Fibroblast of skin of back (primary cell): ENCODE results near the gene TSHZ2.

Source experiments
- DNase-seq: peaks from one replicate; pipeline ENCODE4 v3.0.0-alpha.2; 2013

Gene TSHZ2

GRCh38 chr20:53210931-53211330 lies 238.8 kb downstream of the TSHZ2 start:
- no peak for DNase-seq

- peak; percentile 19 for DNase-seq
These were observed 239.9 kb downstream of the TSHZ2 start for GRCh38 chr20:53212018-53212417.

GRCh38 chr20:53214392-53214791 lies 242.2 kb downstream of the TSHZ2 start:
- no peak for DNase-seq

- DNase-seq: no peak
These were observed 243.0 kb downstream of the TSHZ2 start for GRCh38 chr20:53215166-53215565.

- no peak for DNase-seq
These were observed 244.3 kb downstream of the TSHZ2 start for GRCh38 chr20:53216478-53216855.

- peak; percentile 22 for DNase-seq
These were observed 244.9 kb downstream of the TSHZ2 start for GRCh38 chr20:53216856-53217576.

- no peak for DNase-seq
These were observed 248.5 kb downstream of the TSHZ2 start for GRCh38 chr20:53220482-53221307.

- DNase-seq: no peak
These were observed 249.6 kb downstream of the TSHZ2 start for GRCh38 chr20:53221731-53222130.

GRCh38 chr20:53222416-53222815 lies 250.3 kb downstream of the TSHZ2 start:
- DNase-seq: no peak

GRCh38 chr20:53222932-53223331 lies 250.8 kb downstream of the TSHZ2 start:
- DNase-seq: no peak

GRCh38 chr20:53223626-53224172 lies 251.5 kb downstream of the TSHZ2 start:
- no peak for DNase-seq

- DNase-seq: no peak
These were observed 252.7 kb downstream of the TSHZ2 start for GRCh38 chr20:53224851-53225250.

GRCh38 chr20:53226826-53227225 lies 254.7 kb downstream of the TSHZ2 start:
- no peak for DNase-seq

- no peak for DNase-seq
These were observed 255.4 kb downstream of the TSHZ2 start for GRCh38 chr20:53227523-53227922.

- no peak for DNase-seq
These were observed 258.9 kb downstream of the TSHZ2 start for GRCh38 chr20:53231061-53231460.

GRCh38 chr20:53237461-53237860 lies 265.3 kb downstream of the TSHZ2 start:
- DNase-seq: no peak

- no peak for DNase-seq
These were observed 266.0 kb downstream of the TSHZ2 start for GRCh38 chr20:53238121-53238660.

- no peak for DNase-seq
These were observed 271.0 kb downstream of the TSHZ2 start for GRCh38 chr20:53243152-53243551.

GRCh38 chr20:53244711-53245110 lies 272.6 kb downstream of the TSHZ2 start:
- no peak for DNase-seq

- no peak for DNase-seq
These were observed 273.4 kb downstream of the TSHZ2 start for GRCh38 chr20:53245574-53245973.

- DNase-seq: no peak
These were observed 275.4 kb downstream of the TSHZ2 start for GRCh38 chr20:53247468-53248103.

GRCh38 chr20:53250456-53250855 lies 278.3 kb downstream of the TSHZ2 start:
- no peak for DNase-seq

- DNase-seq: no peak
These were observed 279.8 kb downstream of the TSHZ2 start for GRCh38 chr20:53252002-53252401.
